ENCODE results near the gene HLF.

Gene HLF

DNA sequence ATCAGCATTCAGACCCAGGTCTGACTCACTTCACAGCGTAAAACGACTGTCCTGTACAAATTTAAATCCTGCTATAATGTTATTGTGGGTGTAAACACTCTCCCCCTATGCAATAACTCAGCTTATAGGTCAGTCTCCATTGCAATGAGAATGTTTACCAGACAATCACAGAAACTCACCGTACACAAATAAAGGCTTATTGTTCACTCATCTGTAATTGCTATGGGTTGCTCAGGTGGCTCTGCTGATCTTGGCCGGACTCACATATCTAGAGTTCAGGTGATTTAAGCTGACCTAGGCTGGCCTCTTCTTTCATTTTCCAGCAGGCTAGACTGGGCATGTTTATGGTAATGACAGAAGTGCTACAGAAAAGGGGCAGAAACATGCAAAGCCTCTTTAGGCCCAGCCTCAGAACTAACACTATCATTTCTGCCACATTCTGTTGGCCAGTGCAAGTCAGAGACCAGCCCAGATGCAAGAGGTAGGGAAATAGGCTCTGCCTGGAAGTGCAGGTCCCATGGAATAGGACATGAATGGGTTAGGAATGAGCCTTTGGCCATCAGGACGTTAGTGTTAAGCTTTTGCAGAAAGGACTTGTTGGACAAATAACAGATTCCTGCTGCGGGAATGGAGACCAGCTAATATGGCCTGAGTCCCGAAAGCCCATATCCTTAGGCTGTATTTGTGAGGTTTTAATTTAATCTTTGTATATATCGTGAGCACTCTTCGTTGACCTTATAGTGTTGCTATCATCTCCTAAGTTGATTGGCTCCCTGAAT, 44.0 kb downstream of the HLF start:
- DNase-seq (ENCODE audit: low read depth in 3 of 3) = no peak

DNA sequence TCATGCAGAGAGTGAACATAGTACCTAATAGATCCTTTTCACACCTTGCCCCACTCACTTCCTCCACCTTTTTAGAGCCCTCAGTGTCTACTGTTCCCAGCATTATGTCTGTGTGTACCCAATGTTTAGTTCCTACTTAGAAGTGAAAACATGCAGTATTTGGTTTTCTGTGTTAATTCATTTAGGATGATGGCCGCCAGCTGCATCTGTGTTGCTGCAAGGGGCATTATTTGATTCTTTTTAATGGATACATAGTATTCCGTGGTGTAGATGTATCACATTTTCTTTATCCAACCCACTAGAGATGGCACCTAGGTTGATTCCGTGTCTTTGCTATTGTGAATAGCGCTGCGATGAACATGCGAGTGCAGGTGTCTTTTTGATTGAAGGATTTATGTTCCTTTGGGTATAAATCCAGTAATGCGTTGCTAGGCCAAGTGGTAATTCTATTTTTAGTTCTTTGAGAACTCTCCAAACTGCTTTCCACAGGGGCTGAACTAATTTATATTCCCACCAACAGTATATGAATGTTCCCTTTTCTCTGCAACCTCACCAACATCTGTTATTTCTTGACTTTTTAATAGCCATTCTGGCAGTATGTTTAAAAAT, 47.1 kb downstream of the HLF start:
- DNase-seq (ENCODE audit: low read depth in 3 of 3) = no peak

DNA sequence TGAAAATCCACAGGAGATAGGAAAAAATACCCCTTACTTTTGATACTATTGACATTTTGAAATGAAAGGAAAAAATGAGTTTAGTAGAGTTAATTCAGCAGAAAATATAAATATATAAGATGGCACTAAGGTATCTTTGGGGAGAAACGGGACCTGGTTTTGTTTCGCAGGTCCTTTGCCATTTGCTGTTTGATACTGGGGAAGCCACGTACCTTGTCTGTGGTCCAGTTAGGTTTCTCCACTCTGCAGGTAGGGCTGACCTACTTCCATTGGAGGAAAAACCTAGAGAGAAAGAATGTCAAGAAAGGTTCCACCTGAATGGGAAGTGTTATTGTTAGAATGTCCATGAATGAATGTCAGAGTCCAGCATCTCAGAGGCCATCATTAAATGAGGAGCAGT, 48.1 kb downstream of the HLF start:
- no peak for DNase-seq (ENCODE audit: low read depth in 3 of 3)

DNA sequence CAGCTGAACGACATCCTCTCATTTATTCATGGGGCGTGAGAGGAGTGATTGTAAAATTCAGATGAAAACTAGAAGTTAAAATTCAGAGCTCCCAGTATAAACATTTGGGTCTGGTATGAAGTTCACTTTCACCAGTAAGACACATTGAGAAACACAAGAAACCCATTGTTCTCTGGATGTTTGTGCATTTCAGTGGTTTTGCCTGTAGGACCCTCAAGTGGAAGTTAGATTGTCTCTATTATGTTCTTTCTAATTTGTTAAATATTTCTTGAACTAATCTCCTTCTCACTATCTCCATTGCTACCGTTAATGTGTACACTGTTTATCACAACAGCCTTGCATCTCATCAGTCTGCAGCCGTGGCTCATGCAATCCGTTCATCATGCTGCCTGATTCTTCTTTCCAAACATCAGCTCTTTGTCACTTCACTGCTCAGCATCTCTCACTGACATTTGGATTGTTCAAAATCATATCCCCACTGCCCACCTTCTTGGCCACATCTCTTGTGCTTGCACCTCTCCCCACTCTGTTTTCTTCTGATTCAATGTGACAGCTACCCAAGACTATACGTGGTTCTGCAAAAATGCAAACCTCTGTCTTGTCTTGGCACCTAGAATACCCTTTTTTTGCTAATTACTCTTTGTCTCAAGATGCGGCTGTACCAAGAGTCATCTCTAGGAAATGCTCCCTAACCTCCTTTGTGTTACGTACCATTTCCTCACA, 49.5 kb downstream of the HLF start:
- DNase-seq (ENCODE audit: low read depth in 3 of 3) = no peak

DNA sequence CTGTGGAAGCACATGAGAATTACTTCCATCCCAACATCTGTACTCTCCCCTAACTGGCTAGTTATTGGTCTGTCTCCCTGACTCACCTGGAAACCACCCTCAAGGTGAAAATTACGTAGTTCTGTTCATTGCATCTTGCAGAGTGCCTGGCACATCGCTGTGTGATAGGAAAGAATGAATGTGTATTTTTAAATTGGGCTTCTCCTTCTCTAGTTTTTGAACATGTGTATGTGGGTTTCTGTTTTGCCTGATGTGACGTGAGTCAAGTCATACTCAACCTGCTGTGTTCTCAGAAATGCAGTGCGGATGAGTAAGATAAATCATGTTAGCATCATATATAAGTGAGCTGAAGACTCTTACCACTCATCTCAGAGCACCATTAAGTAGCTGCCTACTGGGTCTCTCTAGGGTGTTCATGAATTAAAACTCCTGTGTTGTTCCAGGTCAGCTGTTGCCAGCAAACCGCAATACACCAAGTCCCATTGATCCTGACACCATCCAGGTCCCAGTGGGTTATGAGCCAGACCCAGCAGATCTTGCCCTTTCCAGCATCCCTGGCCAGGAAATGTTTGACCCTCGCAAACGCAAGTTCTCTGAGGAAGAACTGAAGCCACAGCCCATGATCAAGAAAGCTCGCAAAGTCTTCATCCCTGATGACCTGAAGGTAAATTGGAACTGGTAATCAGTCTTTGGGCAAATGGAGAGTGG, 50.2 kb downstream of the HLF start:
- DNase-seq (ENCODE audit: low read depth in 3 of 3) = peak in 1 of 3 experiments; percentile 8

DNA sequence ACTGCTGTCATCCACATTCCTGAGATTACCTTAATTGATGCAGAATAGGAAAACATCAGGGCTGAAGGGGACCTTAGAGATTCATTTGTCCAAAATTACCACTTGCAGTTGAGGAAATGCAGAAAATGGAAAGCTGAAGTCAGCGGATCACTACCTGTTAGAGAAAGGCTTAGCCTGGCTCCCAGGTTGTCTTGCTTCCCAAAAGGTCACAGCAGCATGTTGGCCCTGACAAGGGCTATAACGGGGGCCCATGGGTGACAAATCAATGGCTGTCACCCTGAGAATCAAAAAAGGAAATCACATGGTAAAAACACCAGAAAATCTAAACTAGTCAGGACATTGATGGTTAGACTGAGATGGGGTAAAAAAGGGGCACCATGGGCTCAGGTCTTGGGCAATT, 51.7 kb downstream of the HLF start:
- DNase-seq (ENCODE audit: low read depth in 3 of 3) = no peak

DNA sequence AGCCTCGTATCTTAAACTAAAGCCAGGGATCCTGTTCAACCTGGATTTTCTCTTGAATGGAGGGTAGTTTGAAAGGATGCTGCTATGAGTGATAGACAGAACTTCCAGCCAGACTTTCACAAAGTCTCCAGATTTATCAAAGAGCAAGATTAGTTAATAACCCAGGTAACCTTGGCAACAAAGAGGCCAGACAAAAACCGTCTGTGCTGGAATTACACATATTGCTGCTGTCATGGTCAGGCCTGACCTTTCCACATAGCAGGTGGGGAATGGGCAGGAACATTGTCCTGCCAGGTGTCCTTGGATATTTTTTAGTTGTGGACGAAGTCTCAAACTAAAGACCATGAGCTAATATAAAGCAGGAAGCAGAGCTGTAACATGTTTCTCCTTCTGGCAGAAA, 52.5 kb downstream of the HLF start:
- no peak for DNase-seq (ENCODE audit: low read depth in 3 of 3)

DNA sequence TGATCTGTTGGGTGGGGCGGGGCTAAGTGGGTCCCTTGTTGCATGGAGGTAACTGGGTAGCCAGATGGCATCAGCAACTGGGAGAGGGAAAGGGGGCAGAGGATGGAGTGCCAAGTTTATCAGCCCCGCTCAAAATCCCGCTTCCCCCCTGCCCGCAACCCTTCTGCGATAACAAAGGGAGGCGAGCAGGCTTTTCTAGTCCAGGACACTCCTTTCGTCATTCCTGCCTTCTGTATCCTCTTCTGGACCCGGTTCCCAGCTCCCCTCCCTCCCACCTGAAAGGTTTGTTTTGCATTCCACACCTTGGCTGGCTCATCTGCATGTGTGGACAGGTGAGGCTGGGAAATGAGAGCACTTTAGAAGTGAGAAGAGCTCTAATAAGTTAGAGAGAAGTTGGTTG, 53.3 kb downstream of the HLF start:
- DNase-seq (ENCODE audit: low read depth in 3 of 3) = no peak

DNA sequence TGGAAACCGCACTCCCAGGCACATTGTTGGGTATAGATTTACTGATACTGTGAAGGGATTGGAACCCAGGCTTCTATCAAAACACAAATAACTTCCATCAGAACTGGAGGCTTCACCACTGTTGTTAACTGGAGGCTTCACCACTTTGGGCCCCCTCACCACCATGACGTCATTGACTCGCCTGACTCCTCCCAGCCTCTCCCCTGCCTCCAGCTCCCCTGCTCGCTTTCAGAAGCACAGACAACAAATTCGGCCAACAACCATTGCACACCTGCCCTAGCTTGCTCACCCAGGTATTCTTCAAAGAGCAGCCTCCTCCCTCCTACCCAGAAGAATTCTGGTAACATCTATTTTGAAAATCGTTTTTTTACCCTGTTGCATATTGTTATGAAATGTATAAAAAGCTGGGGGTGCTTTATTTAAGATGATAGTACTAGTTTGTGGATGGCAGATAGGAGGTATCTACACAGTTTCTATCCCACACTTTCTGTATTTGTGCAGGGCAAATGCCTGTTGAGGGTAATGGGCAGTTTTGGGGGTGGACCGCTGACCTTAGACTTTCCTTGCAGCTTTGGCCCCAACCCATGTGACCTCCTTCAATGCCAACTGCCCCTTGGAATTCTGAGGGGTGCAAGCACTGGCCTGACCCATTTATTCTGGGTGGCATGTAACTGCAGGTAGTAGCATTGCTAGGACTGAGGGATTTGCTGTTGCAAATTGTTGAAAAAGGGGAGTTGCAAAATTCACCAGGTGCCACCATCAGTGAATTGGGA, 54.1 kb downstream of the HLF start:
- DNase-seq (ENCODE audit: low read depth in 3 of 3) = no peak

DNA sequence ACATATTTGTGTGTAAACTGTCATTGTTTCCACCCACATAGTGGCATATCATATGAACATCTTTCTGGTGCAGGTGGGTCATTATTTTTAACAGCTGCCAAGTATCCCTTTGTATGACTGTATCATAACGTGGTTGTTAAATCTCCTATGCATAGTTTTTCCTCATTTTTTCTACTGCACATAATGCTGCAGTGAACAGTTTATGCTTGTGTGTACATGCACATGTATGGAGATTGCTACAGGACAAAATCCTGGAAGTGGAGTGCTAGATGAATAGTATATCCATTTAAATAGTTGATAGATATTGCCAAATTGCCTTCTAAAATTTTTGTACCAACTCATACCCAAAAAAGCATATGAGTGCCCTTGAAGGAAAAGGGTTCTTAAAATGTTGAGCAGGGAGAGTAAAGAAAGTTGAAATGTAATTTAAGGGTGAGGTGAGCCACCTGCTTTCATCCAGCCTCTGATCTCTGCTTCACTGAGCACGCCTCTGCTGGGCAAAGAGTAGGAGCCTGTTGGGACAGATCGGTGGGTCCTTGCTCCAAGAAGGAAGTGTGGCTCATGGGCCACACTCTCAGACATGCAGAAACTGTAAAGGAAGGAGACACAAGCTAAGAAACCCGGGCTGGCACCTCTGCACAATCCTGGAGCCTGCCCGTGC, 55.3 kb downstream of the HLF start:
- DNase-seq (ENCODE audit: low read depth in 3 of 3) = no peak

DNA sequence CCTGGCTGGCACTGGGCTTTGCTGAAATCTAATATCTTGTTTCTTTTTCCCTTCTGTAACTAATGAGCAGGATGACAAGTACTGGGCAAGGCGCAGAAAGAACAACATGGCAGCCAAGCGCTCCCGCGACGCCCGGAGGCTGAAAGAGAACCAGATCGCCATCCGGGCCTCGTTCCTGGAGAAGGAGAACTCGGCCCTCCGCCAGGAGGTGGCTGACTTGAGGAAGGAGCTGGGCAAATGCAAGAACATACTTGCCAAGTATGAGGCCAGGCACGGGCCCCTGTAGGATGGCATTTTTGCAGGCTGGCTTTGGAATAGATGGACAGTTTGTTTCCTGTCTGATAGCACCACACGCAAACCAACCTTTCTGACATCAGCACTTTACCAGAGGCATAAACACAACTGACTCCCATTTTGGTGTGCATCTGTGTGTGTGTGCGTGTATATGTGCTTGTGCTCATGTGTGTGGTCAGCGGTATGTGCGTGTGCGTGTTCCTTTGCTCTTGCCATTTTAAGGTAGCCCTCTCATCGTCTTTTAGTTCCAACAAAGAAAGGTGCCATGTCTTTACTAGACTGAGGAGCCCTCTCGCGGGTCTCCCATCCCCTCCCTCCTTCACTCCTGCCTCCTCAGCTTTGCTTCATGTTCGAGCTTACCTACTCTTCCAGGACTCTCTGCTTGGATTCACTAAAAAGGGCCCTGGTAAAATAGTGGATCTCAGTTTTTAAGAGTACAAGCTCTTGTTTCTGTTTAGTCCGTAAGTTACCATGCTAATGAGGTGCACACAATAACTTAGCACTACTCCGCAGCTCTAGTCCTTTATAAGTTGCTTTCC, 56.0 kb downstream of the HLF start:
- DNase-seq (ENCODE audit: low read depth in 3 of 3) = no peak

DNA sequence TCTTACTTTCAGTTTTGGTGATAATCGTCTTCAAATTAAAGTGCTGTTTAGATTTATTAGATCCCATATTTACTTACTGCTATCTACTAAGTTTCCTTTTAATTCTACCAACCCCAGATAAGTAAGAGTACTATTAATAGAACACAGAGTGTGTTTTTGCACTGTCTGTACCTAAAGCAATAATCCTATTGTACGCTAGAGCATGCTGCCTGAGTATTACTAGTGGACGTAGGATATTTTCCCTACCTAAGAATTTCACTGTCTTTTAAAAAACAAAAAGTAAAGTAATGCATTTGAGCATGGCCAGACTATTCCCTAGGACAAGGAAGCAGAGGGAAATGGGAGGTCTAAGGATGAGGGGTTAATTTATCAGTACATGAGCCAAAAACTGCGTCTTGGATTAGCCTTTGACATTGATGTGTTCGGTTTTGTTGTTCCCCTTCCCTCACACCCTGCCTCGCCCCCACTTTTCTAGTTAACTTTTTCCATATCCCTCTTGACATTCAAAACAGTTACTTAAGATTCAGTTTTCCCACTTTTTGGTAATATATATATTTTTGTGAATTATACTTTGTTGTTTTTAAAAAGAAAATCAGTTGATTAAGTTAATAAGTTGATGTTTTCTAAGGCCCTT, 56.8 kb downstream of the HLF start:
- no peak for DNase-seq (ENCODE audit: low read depth in 3 of 3)

DNA sequence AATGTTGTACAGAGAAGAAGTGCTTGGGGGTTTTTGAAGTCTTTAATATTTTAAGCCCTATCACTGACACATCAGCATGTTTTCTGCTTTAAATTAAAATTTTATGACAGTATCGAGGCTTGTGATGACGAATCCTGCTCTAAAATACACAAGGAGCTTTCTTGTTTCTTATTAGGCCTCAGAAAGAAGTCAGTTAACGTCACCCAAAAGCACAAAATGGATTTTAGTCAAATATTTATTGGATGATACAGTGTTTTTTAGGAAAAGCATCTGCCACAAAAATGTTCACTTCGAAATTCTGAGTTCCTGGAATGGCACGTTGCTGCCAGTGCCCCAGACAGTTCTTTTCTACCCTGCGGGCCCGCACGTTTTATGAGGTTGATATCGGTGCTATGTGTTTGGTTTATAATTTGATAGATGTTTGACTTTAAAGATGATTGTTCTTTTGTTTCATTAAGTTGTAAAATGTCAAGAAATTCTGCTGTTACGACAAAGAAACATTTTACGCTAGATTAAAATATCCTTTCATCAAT, 57.8 kb downstream of the HLF start:
- no peak for DNase-seq (ENCODE audit: low read depth in 3 of 3)

DNA sequence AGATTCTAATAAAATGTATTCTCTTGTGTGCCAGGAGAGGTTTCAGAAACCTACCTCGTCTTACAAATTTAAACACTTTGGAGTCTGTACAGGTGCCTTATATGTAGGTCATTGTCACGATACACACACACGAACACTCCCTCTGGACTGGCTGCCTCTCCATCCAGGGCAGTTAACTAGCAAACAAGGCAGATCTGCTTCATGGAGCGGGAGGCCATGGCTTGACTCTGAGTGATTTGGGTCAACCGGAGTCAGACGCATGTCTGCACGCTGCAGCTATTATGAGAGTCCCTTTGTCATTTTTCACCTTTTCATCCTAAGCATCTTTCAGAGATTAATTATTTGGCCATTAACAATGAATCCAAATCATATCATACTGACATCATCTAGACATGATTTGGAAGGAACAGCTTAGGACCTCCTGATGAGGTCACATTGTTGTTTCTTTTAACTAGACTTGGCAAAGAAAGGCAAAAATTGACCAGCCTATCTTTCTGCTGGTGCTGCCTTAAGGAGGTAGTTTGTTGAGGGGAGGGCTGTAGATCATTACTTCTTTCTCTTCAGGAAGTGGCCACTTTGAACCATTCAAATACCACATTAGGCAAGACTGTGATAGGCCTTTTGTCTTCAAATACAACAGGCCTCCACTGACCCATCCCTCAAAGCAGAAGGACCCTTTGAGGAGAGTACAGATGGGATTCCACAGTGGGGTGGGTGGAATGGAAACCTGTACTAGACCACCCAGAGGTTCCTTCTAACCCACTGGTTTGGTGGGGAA, 58.9 kb downstream of the HLF start:
- no peak for DNase-seq (ENCODE audit: low read depth in 3 of 3)

DNA sequence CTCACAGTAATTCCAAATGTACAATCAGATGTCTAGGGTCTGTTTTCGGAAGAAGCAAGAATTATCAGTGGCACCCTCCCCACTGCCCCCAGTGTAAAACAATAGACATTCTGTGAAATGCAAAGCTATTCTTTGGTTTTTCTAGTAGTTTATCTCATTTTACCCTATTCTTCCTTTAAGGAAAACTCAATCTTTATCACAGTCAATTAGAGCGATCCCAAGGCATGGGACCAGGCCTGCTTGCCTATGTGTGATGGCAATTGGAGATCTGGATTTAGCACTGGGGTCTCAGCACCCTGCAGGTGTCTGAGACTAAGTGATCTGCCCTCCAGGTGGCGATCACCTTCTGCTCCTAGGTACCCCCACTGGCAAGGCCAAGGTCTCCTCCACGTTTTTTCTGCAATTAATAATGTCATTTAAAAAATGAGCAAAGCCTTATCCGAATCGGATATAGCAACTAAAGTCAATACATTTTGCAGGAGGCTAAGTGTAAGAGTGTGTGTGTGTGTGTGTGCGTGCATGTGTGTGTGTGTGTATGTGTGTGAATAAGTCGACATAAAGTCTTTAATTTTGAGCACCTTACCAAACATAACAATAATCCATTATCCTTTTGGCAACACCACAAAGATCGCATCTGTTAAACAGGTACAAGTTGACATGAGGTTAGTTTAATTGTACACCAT, 59.7 kb downstream of the HLF start:
- DNase-seq (ENCODE audit: low read depth in 3 of 3) = no peak

DNA sequence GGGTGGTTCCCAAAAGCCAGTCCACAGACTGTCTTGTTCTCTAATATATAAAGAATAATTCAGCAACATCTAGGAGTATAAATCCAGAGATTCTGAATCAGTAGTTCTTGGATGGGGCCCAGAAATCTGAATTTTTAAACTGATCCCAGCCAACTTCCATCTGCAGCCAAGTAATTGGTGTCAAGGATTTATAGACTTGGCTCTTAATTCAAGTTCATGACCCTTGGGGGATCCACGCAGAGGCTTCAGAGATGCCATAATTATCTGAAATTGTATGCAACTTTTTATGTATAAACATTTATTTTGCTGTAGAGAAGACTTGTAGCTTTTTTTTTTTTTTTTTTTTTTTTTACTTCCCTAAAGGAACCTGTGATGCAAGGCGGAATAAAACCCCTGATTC, 60.6 kb downstream of the HLF start:
- no peak for DNase-seq (ENCODE audit: low read depth in 3 of 3)

DNA sequence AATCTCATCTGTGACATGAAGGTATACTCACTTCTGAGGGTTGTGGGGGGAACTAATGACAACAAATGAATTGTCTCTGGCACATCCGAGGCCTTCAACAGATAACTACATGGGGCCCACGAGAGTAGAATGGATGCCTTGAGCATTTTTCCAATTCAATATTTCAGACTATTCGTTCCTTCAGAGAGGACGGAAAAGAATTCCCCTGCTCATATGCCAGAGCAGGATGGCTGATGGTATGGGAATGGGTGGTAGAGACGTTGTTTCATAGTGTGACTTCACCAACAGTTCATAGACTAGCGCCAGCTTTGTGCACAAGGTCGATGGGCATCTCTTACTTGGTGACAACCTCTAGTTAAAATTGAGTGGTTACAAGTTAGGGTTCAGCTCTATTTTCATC, 61.3 kb downstream of the HLF start:
- no peak for DNase-seq (ENCODE audit: low read depth in 3 of 3)

Data from stimulated activated CD4-positive, alpha-beta T cell treated with anti-CD3 and anti-CD28 coated beads, TNF-alpha, amount 100 ng/mL, for 24 hours (primary cell).